Endothelial cell of umbilical vein (primary cell): Measurements from ENCODE around the gene SLC47A2.

Experiments used
- POLR2A ChIP-seq: IDR thresholded peaks from 2 replicates; pipeline ENCODE4 v1.6.1; 2012; ENCODE audit warnings: low read depth, mild to moderate bottlenecking, control low read depth, low read length
- POLR2AphosphoS5 ChIP-seq: IDR thresholded peaks from 2 replicates; pipeline ENCODE4 v1.6.1; 2012; ENCODE audit warnings: low read depth, mild to moderate bottlenecking, control low read depth, low read length, moderate library complexity; ENCODE audit not compliant: insufficient read depth

DNA sequence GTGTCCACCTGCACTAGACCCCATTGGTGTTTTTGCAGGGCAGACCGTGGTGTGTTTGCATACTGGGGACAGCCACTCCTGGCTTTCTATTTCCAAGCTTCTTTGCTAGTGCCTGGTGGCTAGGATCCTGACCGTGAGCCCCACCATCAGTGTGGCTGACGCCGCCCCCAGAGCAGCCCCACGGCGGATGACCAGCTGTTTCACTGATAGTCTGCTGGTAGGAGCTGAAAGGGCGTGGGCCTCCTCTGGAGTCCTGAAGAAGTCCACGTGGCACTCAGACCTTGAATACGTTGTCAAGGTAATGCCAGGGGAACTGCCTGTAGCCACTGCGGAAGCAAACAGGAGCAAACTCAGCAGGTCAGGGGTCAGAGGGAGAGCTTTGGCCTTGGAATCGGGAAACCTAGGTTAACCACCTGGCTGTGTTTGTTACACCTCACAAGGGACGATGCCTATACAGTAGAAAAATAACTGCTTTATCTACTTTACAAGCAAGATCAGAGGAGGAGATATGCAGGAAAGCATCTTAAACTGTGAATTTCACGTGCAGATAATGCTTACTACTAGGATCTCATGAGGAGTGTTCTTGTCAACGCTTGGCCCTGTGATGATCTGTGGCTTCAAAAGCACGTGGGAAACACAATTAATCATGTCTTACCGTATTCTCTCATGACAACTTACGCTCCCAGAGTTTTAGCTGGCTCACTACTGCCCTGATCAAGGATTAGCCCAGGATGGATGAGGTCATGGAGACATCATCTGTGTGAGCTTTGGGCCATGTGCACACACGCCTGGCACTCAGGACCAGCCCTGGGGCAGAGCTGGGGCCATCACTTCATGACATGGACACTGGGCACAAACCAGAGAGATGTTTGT is 37.6 kb downstream of the SLC47A2 start:
- TF ChIP-seq POLR2AphosphoS5, result no peak
- TF ChIP-seq POLR2A, result no peak
